Measurements from ENCODE around the gene GLS.

Gene GLS

GRCh38 chr2:190970873-190971506 lies 90.4 kb downstream of the GLS start:
- DNase-seq (ENCODE audit: low read depth in 2 of 2) = no peak

GRCh38 chr2:190972213-190972612 lies 91.6 kb downstream of the GLS start:
- no peak for DNase-seq (ENCODE audit: low read depth in 2 of 2)

- no peak for DNase-seq (ENCODE audit: low read depth in 2 of 2)
Observed at GRCh38 chr2:190972846-190973245, 92.2 kb downstream of the GLS start.

- no peak for DNase-seq (ENCODE audit: low read depth in 2 of 2)
Observed at GRCh38 chr2:190973262-190973661, 92.6 kb downstream of the GLS start.

GRCh38 chr2:190973726-190974628 lies 93.4 kb downstream of the GLS start:
- DNase-seq (ENCODE audit: low read depth in 2 of 2) = no peak

- no peak for DNase-seq (ENCODE audit: low read depth in 2 of 2)
Observed at GRCh38 chr2:190974629-190975361, 94.2 kb downstream of the GLS start.

GRCh38 chr2:190976521-190976920 lies 95.9 kb downstream of the GLS start:
- DNase-seq (ENCODE audit: low read depth in 2 of 2) = no peak

- DNase-seq (ENCODE audit: low read depth in 2 of 2) = no peak
Observed at GRCh38 chr2:190977505-190977904, 96.9 kb downstream of the GLS start.

GRCh38 chr2:190978389-190979053 lies 97.9 kb downstream of the GLS start:
- no peak for DNase-seq (ENCODE audit: low read depth in 2 of 2)

GRCh38 chr2:190979906-190980629 lies 99.4 kb downstream of the GLS start:
- no peak for DNase-seq (ENCODE audit: low read depth in 2 of 2)

- no peak for DNase-seq (ENCODE audit: low read depth in 2 of 2)
Observed at GRCh38 chr2:190980630-190981209, 100.1 kb downstream of the GLS start.

GRCh38 chr2:190981333-190981732 lies 100.7 kb downstream of the GLS start:
- DNase-seq (ENCODE audit: low read depth in 2 of 2) = no peak

- DNase-seq (ENCODE audit: low read depth in 2 of 2) = no peak
Observed at GRCh38 chr2:190981733-190982132, 101.1 kb downstream of the GLS start.

- DNase-seq (ENCODE audit: low read depth in 2 of 2) = no peak
Observed at GRCh38 chr2:190982262-190983034, 101.8 kb downstream of the GLS start.

GRCh38 chr2:190984595-190984994 lies 104.0 kb downstream of the GLS start:
- no peak for DNase-seq (ENCODE audit: low read depth in 2 of 2)

- no peak for DNase-seq (ENCODE audit: low read depth in 2 of 2)
Observed at GRCh38 chr2:190986221-190986953, 105.8 kb downstream of the GLS start.

- no peak for DNase-seq (ENCODE audit: low read depth in 2 of 2)
Observed at GRCh38 chr2:190987116-190987515, 106.5 kb downstream of the GLS start.

- DNase-seq (ENCODE audit: low read depth in 2 of 2) = no peak
Observed at GRCh38 chr2:190987938-190988337, 107.3 kb downstream of the GLS start.

GRCh38 chr2:190988910-190989309 lies 108.3 kb downstream of the GLS start:
- DNase-seq (ENCODE audit: low read depth in 2 of 2) = no peak

All from stimulated activated CD4-positive, alpha-beta T cell treated with anti-CD3 and anti-CD28 coated beads, Interleukin-1b, Interleukin-23, amount 100 ng/mL, for 4 hours (primary cell).